ENCODE data around the gene ADGRG4. TPM values are rescaled to one million over a fixed set of nuclear protein-coding genes. Genes with fewer than 3 reads are reported as not detected.

Gene ADGRG4
- under 0.01 and 0.06 TPM in 2 replicates for total RNA-seq

GRCh38 chrX:136300721-136301120, at the start of gene ADGRG4:
ADGRG4 (plus strand) TSS chrX:136300963; CDS start chrX:136308778, 7,815 bp downstream.

GRCh38 chrX:136251041-136251991, 49.4 kb upstream of the ADGRG4 start, which contains the start of gene MAP7D3:
MAP7D3 (minus strand) TSS chrX:136251400; CDS start chrX:136251358, 42 bp downstream.

Other genes starting within 250 kb of the ADGRG4 start
- gene FHL1, start 153.4 kb upstream of the ADGRG4 start, total RNA-seq: 39.0 and 112 TPM in 2 replicates
- 13.1 and 26.9 TPM in 2 replicates for gene MAP7D3, start 49.6 kb upstream of the ADGRG4 start, total RNA-seq
- gene BRS3, start 187.0 kb downstream of the ADGRG4 start, total RNA-seq: not detected in 2 replicates
- 22.0 and 26.7 TPM in 2 replicates for gene HTATSF1, start 196.6 kb downstream of the ADGRG4 start, total RNA-seq
- gene VGLL1, start 231.3 kb downstream of the ADGRG4 start, total RNA-seq: not detected in 2 replicates

Measured in bladder microvascular endothelial cell (primary cell).